HG02623 (cell line): ENCODE results near the gene ATG7.
"Not testable (repeated sequence)": the region's sequence is repeated elsewhere in the genome, so short reads cannot be mapped to it uniquely, and the experiment has no call there.

Source experiments
- ATAC-seq: cut with Tn5 transposase; IDR thresholded peaks from one replicate; pipeline ENCODE4 v1.9.1; 2021; ENCODE audit warnings: moderate library complexity; ENCODE audit not compliant: unreplicated experiment

Gene ATG7

DNA sequence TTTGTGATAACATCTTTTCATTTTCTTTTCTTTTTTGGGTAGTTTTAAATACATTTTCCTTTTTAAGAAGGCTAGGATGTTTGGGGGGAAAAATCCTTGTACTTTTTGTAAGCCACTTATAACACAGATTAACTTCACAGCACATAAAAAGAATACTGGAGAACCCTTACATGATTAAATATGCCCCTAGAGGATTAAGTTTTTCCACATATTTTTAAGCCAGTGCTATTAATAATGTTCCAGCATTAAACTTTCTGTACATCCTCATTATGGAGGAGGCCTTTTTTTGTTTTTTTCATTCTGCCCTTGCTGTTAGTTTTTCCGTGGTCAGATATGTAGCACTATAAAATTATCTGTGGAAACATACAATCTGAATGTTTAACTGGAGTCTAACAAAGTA is 147.9 kb downstream of the ATG7 start:
- no peak for ATAC-seq

DNA sequence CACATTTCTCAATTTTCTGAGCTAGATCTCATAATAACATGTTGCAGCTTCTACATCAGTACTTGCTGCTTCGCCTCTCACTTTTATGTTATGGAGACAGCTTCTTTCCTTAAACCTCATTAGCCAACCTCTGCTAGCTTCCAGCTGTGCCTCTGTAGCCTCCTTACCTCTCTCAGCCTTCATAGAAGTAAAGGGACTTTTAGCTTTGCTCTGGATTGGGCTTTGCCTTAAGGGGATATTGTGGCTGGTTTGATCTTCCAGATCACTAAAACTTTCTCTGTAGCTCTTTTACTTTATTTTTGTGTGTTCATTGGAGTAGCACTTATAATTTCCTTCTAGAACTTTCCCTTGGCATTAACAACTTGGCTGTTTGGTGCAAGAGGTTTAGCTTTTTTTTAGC is 150.1 kb downstream of the ATG7 start:
- ATAC-seq = no peak

DNA sequence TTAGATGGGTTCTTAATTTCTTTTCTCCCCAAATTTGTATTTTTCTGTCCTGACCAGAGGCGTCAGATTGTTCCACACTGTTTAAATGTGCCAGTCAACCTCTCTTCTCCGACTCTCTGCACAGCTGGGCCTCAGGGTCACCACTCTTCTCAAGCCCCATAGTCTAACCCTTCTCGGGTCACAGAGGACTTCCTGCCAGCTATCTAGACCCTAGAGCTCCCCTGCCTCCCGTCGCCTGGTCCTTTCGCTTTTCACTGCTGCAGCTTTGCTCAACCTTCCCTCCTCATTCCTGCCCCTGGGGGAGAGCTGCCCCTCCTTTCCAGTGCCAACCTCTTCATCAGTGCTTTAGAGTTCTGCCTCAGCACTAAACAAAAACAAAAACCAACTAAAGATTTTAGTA is 151.7 kb downstream of the ATG7 start:
- no peak for ATAC-seq

DNA sequence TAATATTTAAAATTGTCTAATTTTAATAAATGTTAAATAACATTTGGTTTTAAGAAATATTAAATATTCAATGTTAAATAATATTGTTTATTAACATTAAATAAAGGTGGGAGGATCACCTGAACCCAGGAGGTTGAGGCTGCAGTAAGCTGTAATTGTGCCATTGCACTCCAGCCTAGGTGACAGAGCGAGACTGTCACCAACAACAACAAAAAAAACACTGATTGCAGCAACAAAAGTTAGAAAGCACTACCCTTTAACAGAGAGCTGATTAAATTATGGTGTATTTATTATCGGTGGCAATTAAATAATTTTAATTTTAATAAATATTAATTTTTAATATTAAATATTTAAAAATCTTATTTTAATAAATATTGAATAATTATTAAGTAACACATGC is 152.1 kb downstream of the ATG7 start:
- no peak for ATAC-seq

DNA sequence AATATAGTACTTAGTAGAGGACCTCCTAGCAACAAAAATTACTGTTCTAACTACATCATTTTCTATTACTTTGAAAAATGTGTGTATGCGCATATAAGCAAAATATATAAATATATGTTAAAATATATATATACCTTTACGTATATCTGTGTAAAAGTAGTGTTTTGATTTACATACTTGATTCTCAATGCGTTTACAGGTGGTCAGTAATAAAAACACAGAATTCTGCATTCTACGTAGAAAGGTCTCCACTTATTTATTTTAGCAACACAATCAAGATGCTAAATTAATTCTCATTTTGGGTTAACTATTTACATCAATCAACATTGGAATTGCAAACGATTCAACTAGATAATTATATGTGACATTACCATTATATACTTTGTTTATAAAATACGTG is 158.0 kb downstream of the ATG7 start:
- ATAC-seq = no peak

DNA sequence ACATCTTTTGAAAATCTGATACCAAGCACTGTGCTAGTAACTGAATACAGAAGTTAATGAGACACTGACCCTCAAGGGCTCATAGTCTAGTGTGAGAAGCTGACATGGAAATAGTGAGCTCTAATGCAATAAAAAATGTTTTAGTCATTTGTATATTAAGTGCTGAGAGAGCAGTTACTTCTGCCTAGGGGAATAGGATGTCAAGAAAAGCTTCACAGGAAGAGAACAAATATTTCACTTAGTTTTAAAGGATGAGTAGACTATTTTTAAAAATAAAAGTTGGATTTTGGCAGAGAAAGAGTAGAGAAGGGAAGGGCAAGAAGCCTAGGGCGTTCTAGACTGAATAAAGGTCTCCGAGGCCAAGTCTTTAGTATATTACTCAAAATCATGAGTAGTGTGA is 158.4 kb downstream of the ATG7 start:
- no peak for ATAC-seq

DNA sequence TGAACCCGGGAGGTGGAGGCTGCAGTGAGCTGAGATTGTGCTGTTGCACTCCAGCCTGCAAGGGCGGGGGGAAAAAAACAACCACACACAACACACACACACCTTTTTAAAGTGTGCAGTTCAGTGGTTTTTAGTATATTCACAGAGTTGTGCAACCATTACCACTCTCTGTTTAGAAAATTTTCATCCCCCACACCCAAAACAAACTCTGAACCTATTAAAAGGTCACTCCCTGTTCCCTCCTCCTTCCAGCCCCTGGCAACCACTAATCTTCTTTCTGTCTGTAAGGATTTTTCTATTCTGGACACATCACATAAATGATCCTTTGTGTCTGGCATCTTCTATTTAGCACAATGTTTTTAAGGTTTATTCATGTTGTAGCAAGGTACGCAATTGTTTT is 159.1 kb downstream of the ATG7 start:
- no peak for ATAC-seq

DNA sequence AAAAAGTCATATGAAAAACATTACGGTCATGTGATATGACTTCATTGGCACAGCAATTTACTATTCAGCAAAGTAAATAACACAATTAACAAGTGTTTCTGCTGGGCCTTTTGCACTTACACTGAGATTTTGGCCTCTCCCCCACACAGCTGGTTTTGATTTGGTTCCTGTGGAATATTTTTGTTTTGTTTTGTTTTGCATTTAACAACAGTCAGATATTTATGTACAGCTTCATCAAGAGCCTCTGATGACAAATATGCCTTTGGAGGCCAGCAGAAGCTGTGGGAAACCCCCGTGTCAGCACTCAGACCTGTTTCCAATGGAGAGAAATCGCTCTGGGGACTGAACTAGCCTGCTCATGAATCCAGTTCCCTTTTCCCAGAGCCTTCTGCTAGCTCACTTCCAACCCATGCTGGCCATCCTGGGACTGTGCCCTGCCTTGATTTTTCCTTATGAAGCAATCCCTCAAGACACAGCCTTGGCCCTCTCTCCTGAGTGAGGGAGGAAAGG is 161.9 kb downstream of the ATG7 start:
- ATAC-seq = no peak

DNA sequence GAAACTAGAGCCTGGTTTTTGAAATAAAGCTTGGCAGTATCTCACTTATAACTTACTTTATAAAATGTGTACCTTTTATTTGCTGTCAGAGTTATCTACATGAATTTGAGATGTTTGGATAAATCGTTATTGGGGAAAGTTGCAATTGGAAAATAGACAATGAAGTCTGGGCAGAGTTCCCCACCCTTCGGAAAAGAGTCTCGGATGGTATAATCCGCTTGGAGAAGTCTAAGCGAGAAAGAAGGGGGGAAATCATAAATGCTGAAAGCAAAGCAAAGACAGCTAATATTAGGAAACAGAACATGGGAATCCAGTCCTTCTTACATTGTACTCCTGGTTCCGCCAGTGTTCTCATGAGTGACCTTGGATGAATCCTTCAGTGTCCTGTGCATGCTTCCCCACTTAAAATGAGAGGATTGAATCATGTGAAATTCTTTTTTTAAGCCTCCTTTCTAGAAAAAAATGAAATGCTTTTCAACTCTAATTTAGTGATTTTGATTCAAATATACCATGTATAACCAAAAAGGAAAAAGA is 162.4 kb downstream of the ATG7 start:
- ATAC-seq = no peak

DNA sequence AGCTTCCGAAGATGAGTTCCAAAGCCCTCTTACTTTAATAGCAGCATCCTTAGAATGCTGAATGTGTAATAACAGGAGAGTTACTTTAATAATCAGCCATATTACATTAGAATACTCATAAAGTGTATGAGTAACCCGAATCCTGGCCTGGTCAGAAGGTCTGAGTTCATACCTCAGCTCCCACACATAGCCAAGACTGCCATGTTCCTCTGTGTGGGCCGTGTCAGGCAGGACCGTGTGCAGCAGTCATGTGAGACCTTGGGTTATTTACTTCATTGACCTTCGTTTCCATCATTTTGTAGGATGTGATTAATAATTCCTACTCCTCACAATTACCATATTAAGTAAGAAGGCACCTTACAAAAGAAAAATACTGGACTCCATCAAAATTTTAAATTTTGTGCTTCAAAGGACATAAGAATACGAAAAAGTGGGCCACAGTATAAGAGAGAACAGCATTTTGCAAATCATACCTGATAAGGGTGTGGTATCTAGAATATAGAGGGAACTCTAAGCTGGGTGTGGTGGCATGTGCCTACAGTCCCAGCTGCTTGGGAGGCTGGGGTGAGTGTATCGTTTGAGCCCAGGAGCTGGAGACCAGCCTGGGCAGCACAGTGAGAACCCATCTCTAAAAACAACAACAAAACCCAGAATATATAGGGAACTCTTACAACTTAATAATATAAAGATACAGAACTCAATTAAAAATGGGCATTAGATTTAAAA is 163.4 kb downstream of the ATG7 start:
- ATAC-seq = no peak

DNA sequence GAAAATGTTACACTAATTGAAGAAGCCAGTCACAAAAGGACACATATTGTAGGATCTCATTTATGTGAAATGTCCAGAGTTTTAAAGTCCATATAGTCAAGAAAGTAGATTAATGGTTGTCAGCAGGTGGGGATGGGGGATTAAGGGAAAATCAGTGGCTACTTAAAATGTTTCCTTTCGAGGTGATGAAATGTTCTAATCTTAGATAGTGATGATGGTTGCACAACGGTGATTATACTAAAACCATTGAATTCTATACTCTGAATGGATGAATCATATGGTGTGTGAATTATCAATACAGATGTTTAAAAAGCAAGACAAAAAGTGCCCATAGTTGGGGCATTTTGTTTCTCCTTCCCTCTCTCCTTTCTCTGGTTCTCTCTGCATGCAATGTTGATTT is 164.6 kb downstream of the ATG7 start:
- no peak for ATAC-seq

DNA sequence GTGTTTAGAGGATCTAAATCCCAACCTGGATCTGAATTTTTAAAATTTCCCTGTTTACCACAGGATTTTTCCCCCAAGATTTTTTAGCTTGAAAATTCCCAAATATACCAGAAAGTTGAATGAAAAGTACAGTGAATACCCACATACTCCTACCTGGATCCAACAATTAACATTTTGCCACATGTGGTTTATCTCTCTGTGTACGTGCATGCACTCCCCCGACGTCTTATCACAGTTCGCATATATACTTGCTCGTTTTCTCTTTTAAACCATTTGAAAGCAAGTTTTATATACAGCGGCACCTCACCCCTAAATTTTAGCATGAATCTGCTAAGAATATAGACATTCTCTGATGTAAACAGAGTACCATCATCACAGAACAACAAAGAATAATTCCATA is 165.3 kb downstream of the ATG7 start:
- ATAC-seq = no peak

DNA sequence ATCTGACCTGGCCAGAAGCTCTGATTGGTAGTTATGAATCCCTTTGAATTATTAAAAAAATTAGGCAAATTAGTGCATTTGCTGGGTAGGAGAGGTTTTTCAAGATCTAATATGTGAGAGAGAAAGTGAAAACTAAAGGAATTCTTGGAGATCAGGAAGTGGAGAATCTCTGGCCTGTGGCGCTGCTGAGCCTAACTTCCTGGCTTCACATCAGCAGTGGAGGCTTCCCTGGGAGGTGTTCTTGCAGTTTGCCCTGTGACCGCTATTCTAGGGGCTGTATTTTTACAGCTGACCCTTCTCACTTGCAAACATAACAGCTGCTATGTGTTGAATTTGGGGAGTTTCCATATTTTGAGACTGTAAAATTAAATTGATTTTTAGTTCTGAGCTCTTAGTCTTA is 166.4 kb downstream of the ATG7 start:
- no peak for ATAC-seq

DNA sequence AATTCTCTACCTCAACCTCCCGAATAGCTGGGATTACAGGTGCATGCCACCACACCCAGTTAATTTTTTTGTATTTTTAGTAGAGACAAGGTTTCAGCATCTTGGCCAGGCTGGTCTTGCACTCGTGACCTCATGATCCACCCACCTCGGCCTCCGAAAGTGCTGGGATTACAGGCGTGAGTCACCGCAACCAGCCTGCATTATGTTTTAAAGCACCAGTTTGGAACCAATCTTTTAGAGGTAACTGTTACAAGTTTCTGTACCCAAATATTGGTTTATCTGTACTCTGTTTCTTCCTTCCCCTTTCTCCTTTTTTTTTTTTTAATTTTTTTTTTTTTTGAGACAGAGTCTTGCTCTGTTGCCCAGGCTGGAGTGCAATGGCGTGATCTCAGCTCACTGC is 169.1 kb downstream of the ATG7 start:
- ATAC-seq = not testable (repeated sequence)

DNA sequence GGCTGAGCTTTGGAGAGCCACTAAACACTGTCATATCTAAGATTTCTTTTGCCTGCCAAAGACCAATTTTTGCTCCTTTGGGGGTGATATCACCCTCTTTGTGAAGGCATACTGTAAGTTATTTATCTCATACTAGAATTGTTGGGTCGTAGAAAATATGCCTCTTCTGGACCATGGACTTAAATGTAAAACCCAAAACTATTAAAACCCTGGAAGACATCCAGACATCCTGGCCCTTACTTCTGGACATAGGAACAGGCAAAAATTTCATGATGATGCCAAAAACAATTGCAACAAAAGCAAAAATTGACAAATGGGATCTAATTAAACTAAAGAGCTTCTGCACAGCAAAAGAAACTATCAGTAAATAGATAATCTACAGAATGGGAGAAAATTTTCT is 172.2 kb downstream of the ATG7 start:
- ATAC-seq = no peak

DNA sequence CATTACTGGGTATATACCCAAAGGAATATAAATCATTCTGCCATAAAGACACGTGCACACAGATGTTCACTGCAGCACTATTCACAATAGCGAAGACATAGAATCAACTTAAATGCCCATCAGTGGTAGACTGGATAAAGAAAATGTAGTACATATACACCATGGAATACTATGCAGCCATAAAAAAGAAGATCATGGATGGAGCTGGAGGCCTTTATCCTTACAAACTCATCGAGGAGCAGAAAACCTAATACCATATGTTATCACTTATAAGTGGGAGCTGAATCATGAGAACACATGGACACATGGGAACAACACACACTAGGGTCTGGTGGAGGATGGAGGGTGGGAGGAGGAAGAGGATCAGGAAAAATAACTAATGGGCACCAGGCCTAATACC is 173.0 kb downstream of the ATG7 start:
- ATAC-seq = not testable (repeated sequence)

DNA sequence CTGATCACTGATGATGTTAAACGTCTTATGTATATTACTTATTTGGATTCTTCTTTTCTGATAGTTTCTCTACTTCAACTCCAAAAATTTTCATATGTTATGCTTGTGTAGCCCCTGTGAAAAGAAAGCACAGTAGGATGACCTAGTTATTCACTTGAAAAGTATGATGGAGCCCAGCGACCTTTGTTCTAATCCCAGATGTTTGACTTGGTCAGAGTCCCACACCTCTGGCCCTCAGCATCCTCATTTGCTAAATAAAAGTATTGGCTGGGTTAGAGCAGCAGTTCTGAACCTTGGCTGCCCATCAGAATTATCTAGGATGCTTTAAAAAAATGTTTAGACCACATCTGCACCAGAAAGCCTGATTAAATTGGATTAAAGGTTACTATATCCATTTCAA is 173.7 kb downstream of the ATG7 start:
- no peak for ATAC-seq

DNA sequence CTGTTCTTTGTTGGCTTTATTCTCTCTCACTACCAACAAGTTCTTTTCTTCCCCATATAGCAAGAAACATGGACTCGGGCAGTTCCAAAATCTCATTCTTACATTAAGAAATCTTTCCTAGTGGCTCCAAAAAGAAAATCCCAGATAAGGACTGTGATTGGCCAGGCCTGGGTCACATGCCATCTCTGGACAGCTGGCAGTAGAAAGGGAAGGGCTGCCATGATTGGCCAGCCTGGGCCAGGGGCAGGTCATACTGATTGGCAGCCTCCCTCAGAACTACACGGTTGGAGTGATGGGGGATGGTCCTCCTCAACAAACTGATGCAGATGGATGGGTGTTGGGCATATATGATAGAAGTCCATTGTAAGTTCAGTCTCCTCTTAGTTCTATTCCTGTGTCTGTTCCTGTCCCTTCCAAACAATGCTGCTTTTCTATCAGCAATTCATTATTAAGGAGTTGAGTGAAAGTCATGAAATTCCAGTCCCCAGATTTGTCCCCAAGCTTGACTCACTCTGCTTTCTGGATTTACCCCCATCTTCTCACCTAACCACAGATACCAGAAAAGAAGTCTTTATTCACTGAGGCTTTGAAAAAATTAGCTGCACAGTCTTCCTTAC is 175.5 kb downstream of the ATG7 start:
- no peak for ATAC-seq

DNA sequence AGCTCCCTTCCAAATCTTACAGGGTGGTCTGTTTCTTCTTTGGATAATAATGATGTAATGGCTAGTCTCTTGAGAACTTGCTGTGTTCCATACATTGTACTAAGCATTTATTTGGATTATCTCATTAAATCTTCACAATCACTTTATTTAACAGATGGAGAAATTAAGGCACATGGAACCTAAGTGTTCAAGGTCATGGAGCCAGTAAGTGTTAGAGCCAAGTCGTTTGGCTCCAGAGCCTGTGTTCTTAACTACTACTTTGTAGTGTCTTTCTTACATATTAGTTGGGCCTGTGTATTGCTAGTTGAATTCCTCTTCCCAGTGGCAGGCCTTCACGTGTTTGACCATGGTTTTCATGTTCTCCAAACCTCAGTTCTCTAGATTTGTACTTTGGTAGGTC is 177.8 kb downstream of the ATG7 start:
- no peak for ATAC-seq

DNA sequence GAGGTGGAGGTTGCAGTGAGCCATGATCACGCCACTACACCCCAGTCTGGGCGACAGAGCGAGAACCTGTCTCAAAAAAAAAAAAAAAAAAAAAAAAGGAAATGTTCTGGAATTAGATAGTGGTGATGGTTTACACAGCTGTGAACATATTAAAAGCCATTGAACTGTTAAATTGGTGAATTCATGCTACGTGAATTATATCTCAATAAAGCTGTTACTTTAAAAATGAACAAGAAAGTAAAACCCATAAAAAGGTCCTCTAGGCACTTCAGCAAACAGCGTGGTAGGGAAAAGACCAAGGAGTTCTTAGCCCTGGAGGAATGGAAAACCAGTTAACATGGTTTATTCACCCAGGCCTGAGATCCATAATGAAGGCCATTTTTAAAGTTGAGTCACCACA is 180.1 kb downstream of the ATG7 start:
- ATAC-seq = no peak

DNA sequence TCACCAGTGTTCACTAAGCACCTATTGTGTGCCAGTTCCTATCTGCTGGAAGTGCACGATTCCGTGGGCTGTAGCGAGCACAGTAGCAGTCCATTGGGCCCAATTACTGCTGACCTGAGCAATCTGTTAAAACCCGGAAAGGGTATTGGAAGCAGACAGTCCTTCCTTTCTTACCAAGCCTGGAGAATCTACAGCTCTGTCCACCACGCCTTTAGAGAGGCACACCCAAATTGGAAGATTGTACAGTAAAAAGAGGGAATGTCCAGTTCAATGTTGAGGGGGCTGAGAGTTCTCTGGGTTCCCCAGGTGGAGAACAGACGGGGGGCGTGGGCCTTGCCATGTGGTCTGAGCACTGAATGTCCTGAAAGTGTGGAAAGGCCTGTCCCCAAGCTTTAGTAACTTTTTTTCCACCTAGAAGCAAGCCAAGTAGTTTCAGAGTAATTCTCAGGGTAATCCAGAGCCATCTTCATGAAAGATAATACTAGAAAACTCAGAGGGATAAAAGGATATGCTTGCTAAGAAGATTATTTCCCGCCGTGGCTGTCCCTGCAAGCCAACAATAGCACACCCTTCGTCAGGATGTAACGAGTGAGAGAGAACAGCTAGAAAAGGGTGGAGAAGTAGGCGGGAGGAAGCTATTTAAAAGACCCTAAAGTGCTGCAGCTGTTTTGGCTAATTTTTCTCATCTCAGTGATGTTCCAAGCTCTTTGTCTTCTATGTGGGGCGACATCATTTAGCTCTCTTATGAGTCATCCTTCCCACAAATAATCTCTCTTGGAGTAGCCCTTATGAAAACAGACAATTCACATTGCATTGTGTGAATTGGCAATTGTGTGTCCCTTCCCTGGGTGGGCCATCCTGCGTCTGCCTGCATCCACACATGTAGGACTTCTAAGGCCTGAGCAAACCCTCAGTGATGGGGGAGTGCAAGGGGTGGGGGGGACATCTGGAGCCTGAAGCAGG is 181.0 kb downstream of the ATG7 start:
- ATAC-seq = no peak
